SK-N-SH treated with all-trans-retinoic acid at 6 μM for 48 hours (cell line): ENCODE data around the gene EBF3.

Experiments
- CSRNP3 ChIP-seq: fragments of 250-450 bp; sonication (Bioruptor Pico); IDR thresholded peaks from 2 replicates; pipeline ENCODE4 v1.5.1; 2021; ENCODE audit warnings: mild to moderate bottlenecking, moderate library complexity
- ESRRG ChIP-seq: fragments of 250-450 bp; sonication (Bioruptor Pico); IDR thresholded peaks from 2 replicates; pipeline ENCODE4 v1.6.1; 2021; ENCODE audit warnings: mild to moderate bottlenecking
- RARB ChIP-seq: fragments of 250-450 bp; sonication (Bioruptor Pico); IDR thresholded peaks from 2 replicates; pipeline ENCODE4 v1.8.0; 2021; ENCODE audit warnings: mild to moderate bottlenecking, moderate library complexity
- TOX ChIP-seq: fragments of 250-450 bp; sonication (Bioruptor Pico); IDR thresholded peaks from 2 replicates; pipeline ENCODE4 v1.8.0; 2021; ENCODE audit warnings: mild to moderate bottlenecking, moderate library complexity, borderline replicate concordance
- ZFP30 ChIP-seq: fragments of 450-650 bp; formaldehyde crosslinking; IDR thresholded peaks from 2 replicates; pipeline ENCODE4 v1.5.0; 2022; ENCODE audit warnings: mild to moderate bottlenecking, moderate library complexity
- TF ChIP-seq, protein P1 (sequence below): fragments of 250-450 bp; sonication (Bioruptor Pico); IDR thresholded peaks from 2 replicates; pipeline ENCODE4 v1.5.1; 2020; ENCODE audit warnings: low read depth, mild to moderate bottlenecking, moderate library complexity
- TF ChIP-seq, protein P2 (sequence below): fragments of 250-450 bp; sonication (Bioruptor Pico); IDR thresholded peaks from 2 replicates; pipeline ENCODE4 v1.8.0; 2020; ENCODE audit warnings: mild to moderate bottlenecking, moderate library complexity, borderline replicate concordance
- TF ChIP-seq, protein P3 (sequence below): fragments of 250-450 bp; sonication (Bioruptor Pico); IDR thresholded peaks from 2 replicates; pipeline ENCODE4 v1.8.0; 2021; ENCODE audit warnings: low read depth, mild to moderate bottlenecking, moderate library complexity, borderline replicate concordance

DNA sequence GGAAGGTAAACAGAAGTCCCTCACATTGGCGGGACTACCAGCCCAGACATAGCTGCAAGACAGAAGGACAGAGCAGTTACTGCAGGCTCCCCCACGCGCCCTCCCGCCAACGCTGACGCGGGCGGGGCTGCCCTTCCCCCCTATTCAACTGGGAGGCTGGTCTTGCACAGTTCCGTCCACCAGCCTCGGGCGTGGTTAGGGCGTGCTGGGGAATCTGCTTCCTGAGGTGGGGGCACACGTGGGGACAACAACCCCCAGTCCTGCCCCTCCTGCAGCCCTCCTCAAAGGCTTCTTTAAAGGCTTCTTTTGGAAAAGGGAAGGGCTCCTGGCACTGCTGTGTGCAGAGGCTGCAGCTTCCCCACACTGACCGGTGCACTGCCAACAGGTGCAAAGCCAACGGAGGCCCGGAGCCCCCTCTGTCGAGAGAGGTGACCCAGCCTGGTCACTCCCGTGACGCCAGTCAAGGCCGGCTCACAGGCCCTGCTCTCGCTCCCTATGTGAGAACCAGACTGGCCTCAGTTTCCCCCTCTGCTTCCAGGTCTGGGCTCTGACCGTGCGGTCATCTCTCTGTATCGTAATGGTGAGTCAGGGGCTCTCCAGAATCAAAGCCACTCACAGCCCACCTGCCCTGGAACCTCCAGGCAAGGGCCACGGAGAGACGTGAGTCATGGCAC, 126.0 kb downstream of the EBF3 start:
- TF ChIP-seq, protein P1, sequence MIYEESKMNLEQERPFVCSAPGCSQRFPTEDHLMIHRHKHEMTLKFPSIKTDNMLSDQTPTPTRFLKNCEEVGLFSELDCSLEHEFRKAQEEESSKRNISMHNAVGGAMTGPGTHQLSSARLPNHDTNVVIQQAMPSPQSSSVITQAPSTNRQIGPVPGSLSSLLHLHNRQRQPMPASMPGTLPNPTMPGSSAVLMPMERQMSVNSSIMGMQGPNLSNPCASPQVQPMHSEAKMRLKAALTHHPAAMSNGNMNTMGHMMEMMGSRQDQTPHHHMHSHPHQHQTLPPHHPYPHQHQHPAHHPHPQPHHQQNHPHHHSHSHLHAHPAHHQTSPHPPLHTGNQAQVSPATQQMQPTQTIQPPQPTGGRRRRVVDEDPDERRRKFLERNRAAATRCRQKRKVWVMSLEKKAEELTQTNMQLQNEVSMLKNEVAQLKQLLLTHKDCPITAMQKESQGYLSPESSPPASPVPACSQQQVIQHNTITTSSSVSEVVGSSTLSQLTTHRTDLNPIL (CRISPR knock-in tag): no peak
- TF ChIP-seq ESRRG (no peak), RARB (CRISPR knock-in tag) (no peak), CSRNP3 (CRISPR knock-in tag) (no peak), TOX (CRISPR knock-in tag) (no peak), ZFP30 (no peak)
- TF ChIP-seq, protein P2, sequence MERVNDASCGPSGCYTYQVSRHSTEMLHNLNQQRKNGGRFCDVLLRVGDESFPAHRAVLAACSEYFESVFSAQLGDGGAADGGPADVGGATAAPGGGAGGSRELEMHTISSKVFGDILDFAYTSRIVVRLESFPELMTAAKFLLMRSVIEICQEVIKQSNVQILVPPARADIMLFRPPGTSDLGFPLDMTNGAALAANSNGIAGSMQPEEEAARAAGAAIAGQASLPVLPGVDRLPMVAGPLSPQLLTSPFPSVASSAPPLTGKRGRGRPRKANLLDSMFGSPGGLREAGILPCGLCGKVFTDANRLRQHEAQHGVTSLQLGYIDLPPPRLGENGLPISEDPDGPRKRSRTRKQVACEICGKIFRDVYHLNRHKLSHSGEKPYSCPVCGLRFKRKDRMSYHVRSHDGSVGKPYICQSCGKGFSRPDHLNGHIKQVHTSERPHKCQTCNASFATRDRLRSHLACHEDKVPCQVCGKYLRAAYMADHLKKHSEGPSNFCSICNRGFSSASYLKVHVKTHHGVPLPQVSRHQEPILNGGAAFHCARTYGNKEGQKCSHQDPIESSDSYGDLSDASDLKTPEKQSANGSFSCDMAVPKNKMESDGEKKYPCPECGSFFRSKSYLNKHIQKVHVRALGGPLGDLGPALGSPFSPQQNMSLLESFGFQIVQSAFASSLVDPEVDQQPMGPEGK (CRISPR knock-in tag): no peak
- TF ChIP-seq, protein P3, sequence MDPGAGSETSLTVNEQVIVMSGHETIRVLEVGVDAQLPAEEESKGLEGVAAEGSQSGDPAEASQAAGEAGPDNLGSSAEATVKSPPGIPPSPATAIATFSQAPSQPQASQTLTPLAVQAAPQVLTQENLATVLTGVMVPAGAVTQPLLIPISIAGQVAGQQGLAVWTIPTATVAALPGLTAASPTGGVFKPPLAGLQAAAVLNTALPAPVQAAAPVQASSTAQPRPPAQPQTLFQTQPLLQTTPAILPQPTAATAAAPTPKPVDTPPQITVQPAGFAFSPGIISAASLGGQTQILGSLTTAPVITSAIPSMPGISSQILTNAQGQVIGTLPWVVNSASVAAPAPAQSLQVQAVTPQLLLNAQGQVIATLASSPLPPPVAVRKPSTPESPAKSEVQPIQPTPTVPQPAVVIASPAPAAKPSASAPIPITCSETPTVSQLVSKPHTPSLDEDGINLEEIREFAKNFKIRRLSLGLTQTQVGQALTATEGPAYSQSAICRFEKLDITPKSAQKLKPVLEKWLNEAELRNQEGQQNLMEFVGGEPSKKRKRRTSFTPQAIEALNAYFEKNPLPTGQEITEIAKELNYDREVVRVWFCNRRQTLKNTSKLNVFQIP (CRISPR knock-in tag): no peak
